ENCODE measurements around the gene OLFM3.
A peak's percentile ranks its signal among the peaks of the same experiment; 100 is the strongest.

Gene OLFM3

DNA sequence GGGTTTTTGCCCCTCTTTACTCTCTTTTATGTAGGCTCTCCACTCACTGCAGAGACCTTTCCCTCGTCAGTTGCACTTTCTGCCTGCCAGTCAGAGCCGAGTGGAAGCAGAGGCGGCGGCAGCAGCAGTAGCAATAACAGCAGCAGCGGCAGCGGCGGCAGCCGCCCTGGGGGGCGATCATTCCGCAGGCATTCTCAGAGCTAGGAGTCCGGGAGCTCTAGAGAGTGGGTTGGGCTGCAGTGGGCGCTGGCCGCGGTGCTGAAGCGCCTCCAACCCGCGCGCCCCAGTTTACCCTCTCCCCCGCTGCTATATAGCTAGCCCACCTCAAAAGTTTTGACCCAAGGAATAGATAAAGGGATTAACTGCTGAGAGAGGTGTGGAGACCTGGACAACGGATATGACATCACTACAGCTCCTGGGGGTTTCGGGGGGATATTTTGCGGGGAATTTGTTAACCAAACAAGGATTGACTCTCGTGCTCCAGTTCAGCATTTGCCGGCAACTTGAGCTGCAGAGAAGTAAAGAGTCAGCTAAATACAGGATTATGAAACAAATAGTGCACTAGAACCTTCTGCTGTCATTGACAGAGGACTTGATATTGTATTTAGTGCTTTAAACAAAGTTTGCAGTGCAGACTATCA lies at the start of gene OLFM3:
TSS of gene OLFM3 (minus strand) at position 102 of the 641 bp plus-strand sequence.
- TF ChIP-seq ZFX (IDR thresholded peaks at IDR 0.05; ENCODE audit: borderline replicate concordance) = no peak
- TF ChIP-seq, protein P1, sequence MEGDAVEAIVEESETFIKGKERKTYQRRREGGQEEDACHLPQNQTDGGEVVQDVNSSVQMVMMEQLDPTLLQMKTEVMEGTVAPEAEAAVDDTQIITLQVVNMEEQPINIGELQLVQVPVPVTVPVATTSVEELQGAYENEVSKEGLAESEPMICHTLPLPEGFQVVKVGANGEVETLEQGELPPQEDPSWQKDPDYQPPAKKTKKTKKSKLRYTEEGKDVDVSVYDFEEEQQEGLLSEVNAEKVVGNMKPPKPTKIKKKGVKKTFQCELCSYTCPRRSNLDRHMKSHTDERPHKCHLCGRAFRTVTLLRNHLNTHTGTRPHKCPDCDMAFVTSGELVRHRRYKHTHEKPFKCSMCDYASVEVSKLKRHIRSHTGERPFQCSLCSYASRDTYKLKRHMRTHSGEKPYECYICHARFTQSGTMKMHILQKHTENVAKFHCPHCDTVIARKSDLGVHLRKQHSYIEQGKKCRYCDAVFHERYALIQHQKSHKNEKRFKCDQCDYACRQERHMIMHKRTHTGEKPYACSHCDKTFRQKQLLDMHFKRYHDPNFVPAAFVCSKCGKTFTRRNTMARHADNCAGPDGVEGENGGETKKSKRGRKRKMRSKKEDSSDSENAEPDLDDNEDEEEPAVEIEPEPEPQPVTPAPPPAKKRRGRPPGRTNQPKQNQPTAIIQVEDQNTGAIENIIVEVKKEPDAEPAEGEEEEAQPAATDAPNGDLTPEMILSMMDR (IDR thresholded peaks at IDR 0.05) = no peak
- no peak within 1 kb of the TSS for H3K27ac ChIP-seq

DNA sequence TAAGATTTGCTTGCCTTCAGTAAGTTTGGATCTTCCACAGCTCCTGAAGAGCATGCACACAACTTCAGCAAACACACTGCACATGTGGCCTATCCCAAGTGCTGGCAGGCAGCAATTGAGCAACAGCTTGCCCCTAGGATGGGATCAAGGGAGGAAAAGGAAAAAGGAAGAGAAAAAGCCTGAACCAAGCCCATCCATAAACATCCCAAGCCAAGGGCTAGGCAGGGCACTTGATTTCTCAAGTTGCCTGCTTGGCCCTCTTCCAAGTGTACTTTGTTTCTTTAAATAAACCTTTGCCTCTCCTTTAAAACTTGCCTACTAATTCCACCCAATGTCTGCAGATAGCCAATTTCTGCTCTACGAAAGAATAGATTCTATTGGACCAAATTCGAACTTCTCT lies 49.0 kb upstream of the OLFM3 start:
- TF ChIP-seq, protein P1 (IDR thresholded peaks at IDR 0.05) = no peak
- TF ChIP-seq ZFX (IDR thresholded peaks at IDR 0.05; ENCODE audit: borderline replicate concordance) = no peak
- H3K27ac ChIP-seq = peak overlapping the region; percentile 71

DNA sequence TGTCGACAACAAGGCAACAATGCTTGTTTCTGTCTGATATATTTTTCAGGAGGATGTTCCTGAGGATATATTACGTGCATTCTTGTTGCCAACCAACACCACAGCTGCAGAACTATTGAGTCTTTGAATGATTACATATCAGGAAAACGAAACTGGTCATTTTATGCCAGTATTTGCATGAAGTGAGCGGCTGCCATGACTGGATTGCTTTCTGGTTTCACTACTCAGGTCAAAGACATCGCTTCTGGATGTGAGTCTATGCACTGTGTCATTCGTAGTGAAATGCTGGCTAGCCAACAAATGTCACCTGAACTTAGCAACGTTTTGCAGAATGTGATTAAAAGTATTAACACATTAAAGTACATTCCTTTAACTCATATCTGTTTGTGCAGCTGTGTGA lies 35.8 kb upstream of the OLFM3 start:
- TF ChIP-seq ZFX (IDR thresholded peaks at IDR 0.05; ENCODE audit: borderline replicate concordance) = no peak
- TF ChIP-seq, protein P1 (IDR thresholded peaks at IDR 0.05) = no peak
- H3K27ac ChIP-seq = no peak overlapping the region

DNA sequence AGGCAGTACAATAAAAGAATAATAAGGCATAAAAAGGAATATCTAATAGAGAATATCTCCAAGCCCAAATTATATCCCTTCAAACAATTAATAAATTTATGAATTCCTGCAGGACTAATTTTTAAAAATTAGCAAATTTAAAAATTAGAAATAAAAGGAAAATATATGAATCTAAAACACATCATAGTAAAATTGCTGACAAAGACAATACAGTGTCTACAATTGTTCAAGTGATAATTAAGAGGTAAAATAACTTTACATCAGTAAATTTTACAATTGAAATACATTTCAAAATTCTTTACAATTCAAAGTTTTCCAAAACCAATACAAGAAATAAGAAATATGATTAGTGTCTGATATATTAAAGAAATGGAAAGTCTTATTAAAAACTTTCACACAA lies 22.8 kb upstream of the OLFM3 start:
- TF ChIP-seq, protein P1 (IDR thresholded peaks at IDR 0.05) = no peak
- TF ChIP-seq ZFX (IDR thresholded peaks at IDR 0.05; ENCODE audit: borderline replicate concordance) = no peak
- no peak overlapping the region for H3K27ac ChIP-seq

DNA sequence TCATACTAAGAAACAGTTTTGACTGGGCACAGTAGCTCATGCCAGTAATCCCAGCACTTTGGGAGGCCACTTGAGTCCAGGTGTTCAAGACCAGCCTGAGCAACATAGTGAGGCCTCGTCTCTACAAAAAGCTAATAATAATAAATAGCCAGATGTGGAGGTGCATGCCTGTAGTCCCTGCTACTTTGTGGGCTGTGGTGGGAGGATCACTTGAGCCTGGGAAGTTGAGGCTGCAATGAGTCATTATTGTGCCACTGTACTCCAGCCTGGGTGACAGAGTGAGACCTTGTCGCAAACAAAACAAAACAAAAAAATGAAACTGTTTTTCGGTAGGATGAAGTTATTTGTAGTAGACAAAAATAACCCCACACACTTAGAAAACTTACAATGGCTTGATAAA lies 19.0 kb upstream of the OLFM3 start:
- no peak for TF ChIP-seq ZFX (IDR thresholded peaks at IDR 0.05; ENCODE audit: borderline replicate concordance)
- TF ChIP-seq, protein P1 (IDR thresholded peaks at IDR 0.05) = no peak

DNA sequence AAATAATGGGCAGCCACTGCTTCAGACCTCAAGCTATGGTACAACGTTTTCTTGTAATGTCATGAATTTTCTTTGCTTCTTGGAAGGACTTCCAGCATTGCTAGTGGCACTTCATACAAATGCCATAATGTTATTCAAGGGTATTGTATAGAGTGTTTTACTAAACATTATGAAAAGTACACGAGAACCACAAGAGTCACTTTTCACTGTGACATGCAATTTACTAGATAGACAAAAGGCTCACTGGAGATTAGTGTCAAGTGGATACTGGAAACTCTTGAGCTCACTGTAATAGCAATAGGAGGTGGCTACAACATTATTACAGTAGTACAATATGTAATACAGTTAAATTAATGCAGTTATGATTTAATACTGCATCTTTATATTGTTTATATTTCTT lies 5.3 kb upstream of the OLFM3 start:
- H3K27ac ChIP-seq = no peak overlapping the region
- TF ChIP-seq, protein P1 (IDR thresholded peaks at IDR 0.05) = no peak
- TF ChIP-seq ZFX (IDR thresholded peaks at IDR 0.05; ENCODE audit: borderline replicate concordance) = no peak

More for the DNA sequence above, 19.0 kb upstream of the OLFM3 start:
- H3K27ac ChIP-seq = no peak overlapping the region

DNA sequence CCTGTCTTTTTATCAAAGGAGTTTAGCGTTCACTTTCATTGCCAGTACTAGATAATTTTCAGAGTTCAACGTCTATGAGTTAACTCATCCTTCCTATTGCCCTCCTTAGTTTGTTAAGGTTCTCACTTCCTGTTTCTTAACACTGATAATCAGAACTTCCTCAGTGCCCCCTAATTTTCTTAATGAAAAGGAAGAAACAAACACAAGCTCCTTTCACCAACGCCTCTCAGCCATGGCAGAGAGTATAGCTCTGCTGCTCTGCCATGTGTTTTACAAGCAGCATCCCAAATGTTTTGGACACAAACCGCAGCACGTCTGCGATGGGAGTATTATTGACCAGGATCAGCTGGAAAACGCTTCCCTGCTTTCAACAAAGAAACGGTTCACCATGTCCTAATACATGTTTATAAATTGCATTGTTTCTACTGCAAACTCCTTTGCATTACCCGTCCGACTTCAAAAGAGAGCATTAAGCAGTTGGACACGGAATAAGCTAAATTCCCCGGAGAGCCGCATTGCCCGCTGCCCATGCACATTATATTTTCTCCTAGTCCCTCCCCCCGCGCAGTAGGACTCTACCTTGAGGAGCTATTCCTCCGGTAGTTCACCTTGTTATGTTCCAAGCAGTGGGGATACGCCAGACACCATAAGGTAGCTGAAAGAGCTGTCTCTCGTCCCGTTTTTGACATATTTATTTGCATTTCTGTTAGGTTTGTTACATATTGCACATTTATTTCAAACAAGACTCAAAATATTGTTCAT lies 561 bp downstream of the OLFM3 start:
- TF ChIP-seq ZFX (IDR thresholded peaks at IDR 0.05; ENCODE audit: borderline replicate concordance) = no peak
- TF ChIP-seq, protein P1 (IDR thresholded peaks at IDR 0.05) = no peak
- no peak overlapping the region for H3K27ac ChIP-seq

All from 22Rv1 (cell line).